AG09319 (cell line): ENCODE measurements around the gene LOXL3.

Experiments
- DNase-seq: peaks from one replicate; pipeline ENCODE4 v3.0.0-alpha.2; 2010; ENCODE audit warnings: low read depth; ENCODE audit errors: extremely low read depth
- TF ChIP-seq, protein P1 (sequence below): IDR thresholded peaks from 2 replicates; pipeline ENCODE4 v1.5.1; 2011; ENCODE audit warnings: low read depth, mild to moderate bottlenecking, inconsistent platforms, low read length, moderate library complexity

Gene LOXL3, protein sequence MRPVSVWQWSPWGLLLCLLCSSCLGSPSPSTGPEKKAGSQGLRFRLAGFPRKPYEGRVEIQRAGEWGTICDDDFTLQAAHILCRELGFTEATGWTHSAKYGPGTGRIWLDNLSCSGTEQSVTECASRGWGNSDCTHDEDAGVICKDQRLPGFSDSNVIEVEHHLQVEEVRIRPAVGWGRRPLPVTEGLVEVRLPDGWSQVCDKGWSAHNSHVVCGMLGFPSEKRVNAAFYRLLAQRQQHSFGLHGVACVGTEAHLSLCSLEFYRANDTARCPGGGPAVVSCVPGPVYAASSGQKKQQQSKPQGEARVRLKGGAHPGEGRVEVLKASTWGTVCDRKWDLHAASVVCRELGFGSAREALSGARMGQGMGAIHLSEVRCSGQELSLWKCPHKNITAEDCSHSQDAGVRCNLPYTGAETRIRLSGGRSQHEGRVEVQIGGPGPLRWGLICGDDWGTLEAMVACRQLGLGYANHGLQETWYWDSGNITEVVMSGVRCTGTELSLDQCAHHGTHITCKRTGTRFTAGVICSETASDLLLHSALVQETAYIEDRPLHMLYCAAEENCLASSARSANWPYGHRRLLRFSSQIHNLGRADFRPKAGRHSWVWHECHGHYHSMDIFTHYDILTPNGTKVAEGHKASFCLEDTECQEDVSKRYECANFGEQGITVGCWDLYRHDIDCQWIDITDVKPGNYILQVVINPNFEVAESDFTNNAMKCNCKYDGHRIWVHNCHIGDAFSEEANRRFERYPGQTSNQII

GRCh38 chr2:74553892-74554819 is at the start of gene LOXL3, which contains the start of gene DOK1:
Gene LOXL3 (minus strand): TSS chr2:74553942. CDS start chr2:74552634, 1,308 bp downstream.
Gene DOK1 (plus strand): TSS chr2:74554720. CDS start chr2:74554755, 35 bp downstream.
- DNase-seq = peak; percentile 85
- TF ChIP-seq, protein P1, sequence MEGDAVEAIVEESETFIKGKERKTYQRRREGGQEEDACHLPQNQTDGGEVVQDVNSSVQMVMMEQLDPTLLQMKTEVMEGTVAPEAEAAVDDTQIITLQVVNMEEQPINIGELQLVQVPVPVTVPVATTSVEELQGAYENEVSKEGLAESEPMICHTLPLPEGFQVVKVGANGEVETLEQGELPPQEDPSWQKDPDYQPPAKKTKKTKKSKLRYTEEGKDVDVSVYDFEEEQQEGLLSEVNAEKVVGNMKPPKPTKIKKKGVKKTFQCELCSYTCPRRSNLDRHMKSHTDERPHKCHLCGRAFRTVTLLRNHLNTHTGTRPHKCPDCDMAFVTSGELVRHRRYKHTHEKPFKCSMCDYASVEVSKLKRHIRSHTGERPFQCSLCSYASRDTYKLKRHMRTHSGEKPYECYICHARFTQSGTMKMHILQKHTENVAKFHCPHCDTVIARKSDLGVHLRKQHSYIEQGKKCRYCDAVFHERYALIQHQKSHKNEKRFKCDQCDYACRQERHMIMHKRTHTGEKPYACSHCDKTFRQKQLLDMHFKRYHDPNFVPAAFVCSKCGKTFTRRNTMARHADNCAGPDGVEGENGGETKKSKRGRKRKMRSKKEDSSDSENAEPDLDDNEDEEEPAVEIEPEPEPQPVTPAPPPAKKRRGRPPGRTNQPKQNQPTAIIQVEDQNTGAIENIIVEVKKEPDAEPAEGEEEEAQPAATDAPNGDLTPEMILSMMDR = no peak

DNA sequence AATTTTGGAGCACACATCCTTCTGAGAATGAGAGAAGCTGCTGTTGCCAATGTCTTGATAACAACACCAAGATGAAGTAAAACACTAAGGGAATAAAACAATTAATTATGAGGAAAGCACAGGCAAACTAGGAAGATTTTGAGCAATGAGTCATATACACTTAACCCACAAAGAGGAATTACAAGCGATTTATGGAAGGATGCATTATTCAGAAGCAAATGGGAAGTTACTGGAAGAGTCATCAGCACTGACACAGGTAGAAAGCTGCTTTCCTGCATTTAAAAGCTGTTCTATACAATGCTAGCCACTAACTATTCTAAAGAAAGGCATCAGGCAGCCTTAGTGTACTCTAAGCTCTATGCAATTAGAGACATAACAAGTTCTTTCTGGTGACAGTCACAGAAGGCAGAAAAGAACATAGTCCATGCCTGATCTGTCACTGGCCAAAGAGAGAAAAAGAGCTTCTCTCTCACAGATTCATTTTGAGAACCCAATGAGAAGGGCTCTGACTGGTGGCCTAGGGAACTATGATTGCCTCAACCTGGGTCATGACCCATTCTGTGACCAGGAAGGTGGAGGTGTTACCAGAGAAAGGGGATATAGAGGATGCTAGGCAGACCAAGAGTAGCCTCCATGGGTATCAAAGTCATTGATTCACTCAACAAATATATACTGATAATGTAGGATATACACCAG is 49.0 kb upstream of the LOXL3 start:
- DNase-seq = no peak
- TF ChIP-seq, protein P1 = no peak

DNA sequence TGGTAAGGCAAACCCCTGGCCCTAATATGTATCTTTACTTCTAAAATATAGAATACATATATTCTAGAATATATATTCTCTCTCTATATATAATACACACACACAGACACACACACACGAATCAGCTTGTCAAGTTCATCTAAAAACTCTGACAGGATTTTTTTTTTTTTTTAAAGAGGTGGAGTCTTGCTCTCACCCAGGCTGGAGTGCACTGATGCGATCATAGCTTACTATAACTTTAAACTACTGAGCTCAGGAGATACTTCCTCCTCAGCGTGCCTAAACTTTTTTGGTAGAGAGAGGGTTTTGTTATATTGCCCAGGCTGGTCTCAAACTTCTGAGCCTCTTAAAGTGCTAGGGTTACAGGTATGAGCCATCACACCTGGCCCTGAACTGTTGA is 45.9 kb upstream of the LOXL3 start:
- no peak for DNase-seq
- TF ChIP-seq, protein P1 = no peak

DNA sequence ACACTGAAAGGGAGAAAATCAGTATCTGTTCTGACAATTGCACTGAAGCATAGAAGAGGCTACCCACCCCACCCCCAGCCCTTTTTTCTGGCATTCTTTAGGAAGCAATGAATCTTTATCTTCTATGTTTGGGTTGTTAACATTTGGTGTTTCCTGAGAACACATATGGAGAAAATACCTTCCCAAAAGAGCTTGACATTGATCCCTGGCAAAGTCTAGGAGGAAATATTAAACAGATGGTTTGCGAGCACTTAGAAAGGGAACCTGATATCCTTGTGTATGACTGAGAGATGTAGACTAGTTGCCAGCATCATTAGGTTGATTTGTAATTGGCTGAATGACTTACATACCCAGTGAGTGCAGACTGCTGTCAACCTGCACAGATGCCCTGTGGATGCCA is 43.7 kb upstream of the LOXL3 start:
- DNase-seq = no peak
- TF ChIP-seq, protein P1 = no peak

- TF ChIP-seq, protein P1 = no peak
Measured at GRCh38 chr2:74596584-74596983, 42.8 kb upstream of the LOXL3 start.

DNA sequence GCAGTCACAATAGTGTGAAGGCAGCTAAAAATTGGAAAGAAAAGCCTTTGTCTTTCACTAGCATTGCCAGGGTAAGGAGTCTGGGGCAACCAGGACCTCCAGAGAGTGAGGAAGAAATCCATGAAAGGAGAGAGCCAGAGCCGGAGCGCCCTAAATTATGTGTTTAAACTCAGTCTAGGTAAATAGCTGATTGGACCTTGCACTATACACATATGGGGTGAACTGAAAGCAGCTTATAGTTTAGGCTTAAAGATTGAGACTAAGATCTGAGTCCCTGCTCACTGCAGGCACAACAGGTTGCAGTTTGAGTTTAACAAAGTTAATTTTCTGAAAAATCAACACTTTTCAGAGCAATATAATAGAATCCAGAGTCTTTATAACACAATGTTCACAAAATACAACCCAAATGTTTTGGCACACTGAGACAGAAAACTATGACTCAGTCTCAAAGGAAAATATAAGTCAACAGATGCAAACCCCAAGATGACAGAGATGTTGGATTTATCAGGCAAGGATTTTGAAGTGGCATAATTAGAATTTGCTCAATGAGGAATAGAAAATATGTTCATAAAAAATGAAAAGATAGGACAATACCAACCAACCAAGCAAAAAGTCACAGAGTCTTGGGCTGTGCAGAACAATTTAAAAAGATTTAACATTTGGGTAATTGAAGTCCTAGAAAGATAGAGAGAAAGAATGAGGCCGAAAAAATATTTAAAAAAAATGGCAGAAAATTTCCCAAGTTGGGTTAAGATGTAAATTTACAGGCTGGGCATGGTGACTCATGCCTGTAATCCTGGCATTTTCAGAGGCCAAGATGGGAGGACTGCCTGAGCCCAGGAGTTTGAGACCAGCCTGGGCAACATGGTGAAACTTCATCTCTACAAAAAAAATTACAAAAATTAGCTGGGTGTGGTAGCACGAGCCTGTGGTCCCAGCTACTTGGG is 40.4 kb upstream of the LOXL3 start:
- TF ChIP-seq, protein P1 = no peak
- no peak for DNase-seq

More at GRCh38 chr2:74596584-74596983, 42.8 kb upstream of the LOXL3 start:
- DNase-seq = no peak
